IMR-90 (cell line): ENCODE measurements around the gene KRTAP10-11. TPM values are rescaled to one million over a fixed set of nuclear protein-coding genes. Genes with fewer than 3 reads are reported as not detected.

Source experiments
- ATAC-seq: fragments of 200-7000 bp; cut with Tn5 transposase; 2 replicates; pipeline ENCODE4 v1.9.1; 2020; ENCODE audit warnings: low read depth, mild to moderate bottlenecking, moderate library complexity
- BruUV-seq: library from RNA; stranded (reverse); fragments of 400-500 nt; replicated peaks from 2 replicates; lab custom pipeline; 2021; lab: Mats Ljungman, UMichigan
- CTCF ChIA-PET: fragments of 300-600 bp; formaldehyde crosslinking; extraction: SDS; loops from one replicate; lab custom pipeline; 2021; ENCODE audit warnings: antibody characterized with exemption; lab: Yijun Ruan, JAX
- POLR2A ChIA-PET: fragments of 300-600 bp; sonication (Branson Sonifier 250); formaldehyde crosslinking; loops from one replicate; lab custom pipeline; 2022; ENCODE audit warnings: antibody characterized with exemption; ENCODE audit not compliant: unreplicated experiment; lab: Charles Lee
- DNase-seq: peaks from one replicate; pipeline ENCODE4 v3.0.0; 2013
- H2AFZ ChIP-seq: replicated peaks from 2 replicates; pipeline ENCODE3; 2013; ENCODE audit warnings: low read length, mild to moderate bottlenecking; ENCODE audit not compliant: poor library complexity
- H2AK5ac ChIP-seq: 2 replicates; pipeline ENCODE4 v1.6.1; 2013; ENCODE audit warnings: low read depth, low read length, inconsistent platforms
- H2AK9ac ChIP-seq: replicated peaks from 2 replicates; pipeline ENCODE3; 2013; ENCODE audit warnings: mild to moderate bottlenecking, low read depth, low read length, moderate library complexity; ENCODE audit not compliant: poor library complexity
- H2BK120ac ChIP-seq: 2 replicates; pipeline ENCODE4 v1.6.1; 2013; ENCODE audit warnings: low read depth, low read length, inconsistent platforms
- H2BK15ac ChIP-seq: 3 replicates; pipeline ENCODE4 v1.6.1; 2013; ENCODE audit warnings: low read depth, low read length, inconsistent platforms
- H2BK20ac ChIP-seq: 2 replicates; pipeline ENCODE4 v1.6.1; 2013; ENCODE audit warnings: low read depth, mild to moderate bottlenecking, inconsistent platforms, low read length, moderate library complexity
- H2BK5ac ChIP-seq: 2 replicates; pipeline ENCODE4 v1.6.1; 2013; ENCODE audit warnings: mild to moderate bottlenecking, low read depth, low read length, inconsistent platforms; ENCODE audit not compliant: poor library complexity, severe bottlenecking
- H3K14ac ChIP-seq: replicated peaks from 2 replicates; pipeline ENCODE4 v1.6.1; 2013; ENCODE audit warnings: low read depth, low read length, inconsistent platforms
- H3K18ac ChIP-seq: 2 replicates; pipeline ENCODE4 v1.6.1; 2013; ENCODE audit warnings: low read depth, low read length, control low read depth
- H3K23ac ChIP-seq: 2 replicates; pipeline ENCODE4 v1.6.1; 2013; ENCODE audit warnings: low read depth, low read length, inconsistent platforms
- H3K27ac ChIP-seq: 2 replicates; pipeline ENCODE4 v1.5.1; 2013; ENCODE audit warnings: mild to moderate bottlenecking, control low read depth, low read length; ENCODE audit not compliant: insufficient read depth
- H3K27me3 ChIP-seq: 2 replicates; pipeline ENCODE4 v1.6.1; 2013; ENCODE audit warnings: low read length; ENCODE audit not compliant: control insufficient read depth, insufficient read depth
- H3K36me3 ChIP-seq: 2 replicates; pipeline ENCODE4 v1.6.1; 2013; ENCODE audit warnings: low read length, mixed read lengths; ENCODE audit not compliant: control insufficient read depth, insufficient read depth
- H3K4ac ChIP-seq: 2 replicates; pipeline ENCODE4 v1.6.1; 2013; ENCODE audit warnings: low read depth, low read length, inconsistent platforms
- H3K4me1 ChIP-seq: 2 replicates; pipeline ENCODE4 v1.6.1; 2013; ENCODE audit warnings: low read length, mixed read lengths; ENCODE audit not compliant: control insufficient read depth, insufficient read depth
- H3K4me2 ChIP-seq: 2 replicates; pipeline ENCODE4 v1.6.1; 2013; ENCODE audit warnings: low read depth, mild to moderate bottlenecking, control low read depth, low read length, moderate library complexity
- H3K4me3 ChIP-seq: 2 replicates; pipeline ENCODE4 v1.5.1; 2013; ENCODE audit warnings: low read depth, mild to moderate bottlenecking, control low read depth, low read length, moderate library complexity; ENCODE audit not compliant: insufficient read depth
- H3K56ac ChIP-seq: 2 replicates; pipeline ENCODE4 v1.6.1; 2013; ENCODE audit warnings: low read length, inconsistent platforms; ENCODE audit not compliant: insufficient read depth; ENCODE audit errors: extremely low read depth
- H3K79me1 ChIP-seq, 2 experiments: 2 replicates each; pipeline ENCODE4 v1.6.1; 2013; ENCODE audit warnings: low read length in 2 of 2, inconsistent platforms in 1 of 2, low read depth in 1 of 2
- H3K9ac ChIP-seq: 2 replicates; pipeline ENCODE4 v1.6.1; 2013; ENCODE audit warnings: low read depth, low read length, control low read depth
- H3K9me1 ChIP-seq: 2 replicates; pipeline ENCODE4 v1.6.1; 2013; ENCODE audit warnings: low read length, inconsistent platforms; ENCODE audit not compliant: insufficient read depth
- H3K9me3 ChIP-seq: 2 replicates; pipeline ENCODE4 v1.6.1; 2013; ENCODE audit warnings: low read length; ENCODE audit not compliant: control insufficient read depth, insufficient read depth
- H4K20me1 ChIP-seq: 2 replicates; pipeline ENCODE4 v1.6.1; 2013; ENCODE audit warnings: low read length, inconsistent platforms; ENCODE audit not compliant: insufficient read depth
- H4K5ac ChIP-seq: 2 replicates; pipeline ENCODE4 v1.6.1; 2013; ENCODE audit warnings: mild to moderate bottlenecking, low read depth, low read length, control low read depth
- H4K8ac ChIP-seq, 2 experiments: 2 replicates each; pipeline ENCODE4 v1.6.1; 2013; ENCODE audit warnings: low read depth in 2 of 2, low read length in 2 of 2, control low read depth in 1 of 2, inconsistent platforms in 1 of 2
- H4K91ac ChIP-seq: 2 replicates; pipeline ENCODE4 v1.6.1; 2013; ENCODE audit warnings: low read depth, low read length, inconsistent platforms; ENCODE audit not compliant: insufficient read depth
- BHLHE40 ChIP-seq: fragments of 150-350 bp; IDR thresholded peaks from 2 replicates; pipeline ENCODE4 v1.6.1; 2016; ENCODE audit warnings: mild to moderate bottlenecking, low read depth, low read length
- MXI1 ChIP-seq: IDR thresholded peaks from 2 replicates; pipeline ENCODE4 v1.6.1; 2012; ENCODE audit warnings: low read depth, mild to moderate bottlenecking, low read length, moderate library complexity, borderline replicate concordance
- POLR2A ChIP-seq: IDR thresholded peaks from 2 replicates; pipeline ENCODE4 v1.6.1; 2012; ENCODE audit warnings: mild to moderate bottlenecking, low read depth, low read length
- RFX5 ChIP-seq: IDR thresholded peaks from 2 replicates; pipeline ENCODE4 v1.8.0; 2012; ENCODE audit warnings: low read depth, mild to moderate bottlenecking, low read length, moderate library complexity
- WGBS, 2 experiments: methylation state at CpG; one replicate each; pipeline versions ENCODE4 v1.1.5 to v1.1.7; 2013; ENCODE audit warnings: missing lambda C conversion rate in 2 of 2; ENCODE audit not compliant: insufficient read length in 1 of 2; ENCODE audit errors: extremely low coverage in 2 of 2; 5-methylcytosine and 5-hydroxymethylcytosine counted together
- dilution Hi-C: fragments of 300-500 bp; cut with HindIII; formaldehyde crosslinking; loops from one replicate; pipeline ENCODE4 v1.14.3; 2018; ENCODE audit warnings: low sequenced_read_pairs; ENCODE audit not compliant: unreplicated experiment
- in situ Hi-C: fragments of 300-500 bp; cut with MboI; formaldehyde crosslinking; loops from 3 replicates; pipeline ENCODE4 v1.14.3; 2019; ENCODE audit warnings: low sequenced_read_pairs, inconsistent platforms, mixed read lengths
- intact Hi-C: fragments of 100-400 bp; cut with micrococcal nuclease; formaldehyde crosslinking; loops from 2 replicates; pipeline ENCODE4 v1.10.0; 2022
- polyA plus RNA-seq, 3 experiments: library from polyadenylated mRNA; depleted of rRNA; stranded (reverse); fragments of >200 nt; gene quantifications; 2 replicates each; pipeline ENCODE4 v1.2.3, GENCODE V29; 2012; ENCODE audit warnings: low replicate concordance in 1 of 3
- total RNA-seq: library from RNA; depleted of rRNA; stranded (reverse); fragments of >200 nt; gene quantifications from 2 replicates; pipeline ENCODE4 v1.2.3, GENCODE V29; 2012
- TF ChIP-seq, protein P1 (sequence below): conservative IDR thresholded peaks from 2 replicates; pipeline ENCODE4 v1.5.1; 2012; ENCODE audit warnings: mild to moderate bottlenecking, low read depth, low read length, improper control_type of control experiment

Gene KRTAP10-11
- total and polyA plus RNA-seq, 2 of the 4 experiments (the other 2 are of a cell fraction) = not detected

DNA sequence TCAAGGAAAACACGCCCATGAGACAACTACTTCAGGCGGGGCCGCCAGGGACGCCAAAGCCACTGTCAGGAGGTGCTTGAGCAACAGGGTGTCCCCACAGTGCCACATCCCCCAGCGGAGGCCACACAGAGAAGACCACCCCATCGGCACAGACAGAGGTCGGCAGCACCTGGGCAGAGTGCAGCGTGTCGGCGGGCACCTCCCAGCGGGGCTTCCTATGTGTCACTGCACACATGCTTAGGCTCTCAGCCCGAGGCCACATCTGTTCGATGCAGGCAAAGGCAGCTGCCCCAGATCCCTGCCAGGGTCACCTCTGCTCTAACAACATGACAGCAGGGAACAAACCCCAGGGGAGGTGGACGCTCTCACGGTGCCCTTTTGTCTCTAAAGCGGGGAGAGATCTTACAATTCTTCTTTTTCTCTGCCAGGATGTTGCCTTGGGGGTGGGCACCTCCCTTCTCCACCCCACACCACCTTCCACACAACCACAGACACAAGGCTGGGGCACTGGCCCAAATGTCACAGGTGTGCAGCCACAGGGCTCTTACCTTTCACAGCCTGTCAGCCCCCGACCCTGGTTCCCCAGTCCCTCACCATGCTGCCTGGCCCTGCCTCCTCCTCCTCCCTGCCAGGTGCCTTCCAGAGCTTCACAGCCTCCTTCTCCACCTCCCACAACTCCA, 30.2 kb upstream of the KRTAP10-11 start:
- dilution Hi-C loops (no loop called here), intact Hi-C loops (no loop called here), in situ Hi-C loops (no loop called here)
- no peak overlapping the region for H2BK5ac ChIP-seq
- H2BK15ac ChIP-seq = no peak overlapping the region
- peaks cover 13% of the 10 kb centered on the region for H3K9me3 ChIP-seq
- POLR2A ChIA-PET = no interaction called here
- no peak overlapping the region for H4K5ac ChIP-seq
- H3K27me3 ChIP-seq = peaks cover 3% of the 10 kb centered on the region; the same call in 1 of the 2 replicates
- no peak overlapping the region for H2AK5ac ChIP-seq
- no peak overlapping the region for H2BK20ac ChIP-seq
- no peaks in the 10 kb centered on the region for H3K9me1 ChIP-seq
- no peak overlapping the region for H3K4me2 ChIP-seq
- H2BK120ac ChIP-seq = no peak overlapping the region
- no peak overlapping the region for H4K91ac ChIP-seq
- H3K79me1 ChIP-seq = no peaks in the 10 kb centered on the region
- H4K8ac ChIP-seq = no peak overlapping the region
- no peak overlapping the region for H3K9ac ChIP-seq
- no peak overlapping the region for H3K18ac ChIP-seq
- 61% methylated on average over 11 of the region's 17 CpGs; no CpG with 5 or more reads in 1 of the 2 experiments for WGBS, 2 experiments
- no peak overlapping the region for H3K23ac ChIP-seq
- CTCF ChIA-PET = no interaction called here
- no peak overlapping the region for H3K27ac ChIP-seq
- no peak overlapping the region for H3K4ac ChIP-seq
- TF ChIP-seq, protein P1, sequence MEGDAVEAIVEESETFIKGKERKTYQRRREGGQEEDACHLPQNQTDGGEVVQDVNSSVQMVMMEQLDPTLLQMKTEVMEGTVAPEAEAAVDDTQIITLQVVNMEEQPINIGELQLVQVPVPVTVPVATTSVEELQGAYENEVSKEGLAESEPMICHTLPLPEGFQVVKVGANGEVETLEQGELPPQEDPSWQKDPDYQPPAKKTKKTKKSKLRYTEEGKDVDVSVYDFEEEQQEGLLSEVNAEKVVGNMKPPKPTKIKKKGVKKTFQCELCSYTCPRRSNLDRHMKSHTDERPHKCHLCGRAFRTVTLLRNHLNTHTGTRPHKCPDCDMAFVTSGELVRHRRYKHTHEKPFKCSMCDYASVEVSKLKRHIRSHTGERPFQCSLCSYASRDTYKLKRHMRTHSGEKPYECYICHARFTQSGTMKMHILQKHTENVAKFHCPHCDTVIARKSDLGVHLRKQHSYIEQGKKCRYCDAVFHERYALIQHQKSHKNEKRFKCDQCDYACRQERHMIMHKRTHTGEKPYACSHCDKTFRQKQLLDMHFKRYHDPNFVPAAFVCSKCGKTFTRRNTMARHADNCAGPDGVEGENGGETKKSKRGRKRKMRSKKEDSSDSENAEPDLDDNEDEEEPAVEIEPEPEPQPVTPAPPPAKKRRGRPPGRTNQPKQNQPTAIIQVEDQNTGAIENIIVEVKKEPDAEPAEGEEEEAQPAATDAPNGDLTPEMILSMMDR = no peak
- TF ChIP-seq RFX5 (no peak), POLR2A (no peak), MXI1 (no peak), BHLHE40 (no peak)
- no peaks in the 10 kb centered on the region for H3K4me1 ChIP-seq
- H2AFZ ChIP-seq = no peak overlapping the region
- ATAC-seq (no peak), DNase-seq (no peak)
- no peak overlapping the region for H3K4me3 ChIP-seq
- H3K36me3 ChIP-seq = no peaks in the 10 kb centered on the region
- no TSS peak for BruUV-seq
- H3K14ac ChIP-seq = no peak overlapping the region
- H4K20me1 ChIP-seq = no peaks in the 10 kb centered on the region
- no peak overlapping the region for H2AK9ac ChIP-seq
- H3K56ac ChIP-seq = no peak overlapping the region
